Keratinocyte (primary cell): Measurements from ENCODE around the gene HHIP. TPM values are rescaled to one million over a fixed set of nuclear protein-coding genes. Genes with fewer than 3 reads are reported as not detected.

Source experiments
- DNase-seq: peaks from one replicate; pipeline ENCODE4 v3.0.0-alpha.2; 2011; ENCODE audit warnings: low read depth, missing footprints, low spot score
- FAIRE-seq: peaks from 2 replicates; lab custom pipeline; 2011; peaks lifted over from hg19 to GRCh38; lab: Jason Lieb, UNC
- H2AFZ ChIP-seq: 2 replicates; pipeline ENCODE4 v1.6.0; 2012; ENCODE audit warnings: low read length, control low read depth, inconsistent platforms; ENCODE audit not compliant: control insufficient read depth
- H3K27ac ChIP-seq: 2 replicates; pipeline ENCODE4 v1.5.1; 2011; ENCODE audit warnings: low read length; ENCODE audit not compliant: control insufficient read depth, insufficient read depth
- H3K27me3 ChIP-seq: 3 replicates; pipeline ENCODE4 v1.6.0; 2011; ENCODE audit warnings: low read length; ENCODE audit not compliant: control insufficient read depth, insufficient read depth; ENCODE audit errors: extremely low read depth
- H3K36me3 ChIP-seq, 2 experiments: 2 replicates in 1 of 2; 3 replicates in 1 of 2; pipeline ENCODE4 v1.5.1; 2011; ENCODE audit warnings: low read length in 2 of 2, mild to moderate bottlenecking in 1 of 2; ENCODE audit not compliant: control insufficient read depth in 2 of 2, insufficient read depth in 2 of 2; ENCODE audit errors: extremely low read depth in 1 of 2
- H3K4me1 ChIP-seq: 3 replicates; pipeline ENCODE4 v1.5.1; 2011; ENCODE audit warnings: low read length; ENCODE audit not compliant: control insufficient read depth, insufficient read depth; ENCODE audit errors: extremely low read depth
- H3K4me2 ChIP-seq: 3 replicates; pipeline ENCODE4 v1.6.0; 2011; ENCODE audit warnings: low read depth, low read length; ENCODE audit not compliant: control insufficient read depth, insufficient read depth; ENCODE audit errors: extremely low read depth
- H3K4me3 ChIP-seq, 3 experiments: fragments of 200-600 bp in 1 of 3; sonication (generic) in 1 of 3; 2 replicates in 2 of 3; 3 replicates in 1 of 3; pipeline ENCODE4 v1.5.1; 2011 to 2016; ENCODE audit warnings: low read length in 3 of 3, mild to moderate bottlenecking in 3 of 3, control low read depth in 2 of 3, inconsistent platforms in 1 of 3, low read depth in 1 of 3, mixed read lengths in 1 of 3, mixed run types in 1 of 3, moderate library complexity in 1 of 3; ENCODE audit not compliant: control insufficient read depth in 2 of 3, insufficient read depth in 2 of 3; ENCODE audit errors: extremely low read depth in 1 of 3
- H3K79me2 ChIP-seq: 2 replicates; pipeline ENCODE4 v1.6.0; 2012; ENCODE audit warnings: low read length; ENCODE audit not compliant: control insufficient read depth, insufficient read depth
- H3K9ac ChIP-seq: 3 replicates; pipeline ENCODE4 v1.6.0; 2011; ENCODE audit warnings: low read length; ENCODE audit not compliant: control insufficient read depth, insufficient read depth; ENCODE audit errors: extremely low read depth
- H3K9me1 ChIP-seq: 3 replicates; pipeline ENCODE4 v1.6.0; 2011; ENCODE audit warnings: low read length; ENCODE audit not compliant: control insufficient read depth, insufficient read depth; ENCODE audit errors: extremely low read depth
- H3K9me3 ChIP-seq: 2 replicates; pipeline ENCODE4 v1.5.1; 2012; ENCODE audit warnings: low read depth, low read length; ENCODE audit not compliant: control insufficient read depth
- H4K20me1 ChIP-seq: 3 replicates; pipeline ENCODE4 v1.6.0; 2011; ENCODE audit warnings: low read length; ENCODE audit not compliant: control insufficient read depth, insufficient read depth; ENCODE audit errors: extremely low read depth
- CTCF ChIP-seq, 3 experiments: IDR thresholded peaks in 1 of 3; conservative IDR thresholded peaks in 1 of 3; optimal IDR thresholded peaks in 1 of 3; 2 replicates in 2 of 3; 3 replicates in 1 of 3; pipeline versions ENCODE3 to v1.5.1; 2011; ENCODE audit warnings: low read length in 3 of 3, mild to moderate bottlenecking in 3 of 3, moderate library complexity in 2 of 3, control low read depth in 1 of 3, inconsistent platforms in 1 of 3; ENCODE audit not compliant: insufficient read depth in 2 of 3; ENCODE audit errors: extremely low read depth in 1 of 3
- EZH2 ChIP-seq: IDR thresholded peaks from one replicate; pipeline ENCODE4 v1.6.1; 2012; ENCODE audit warnings: inconsistent platforms, mild to moderate bottlenecking, low read length, moderate library complexity
- dilution Hi-C: fragments of 300-500 bp; cut with MboI; formaldehyde crosslinking; loops from one replicate; pipeline ENCODE4 v1.7.0; 2020; ENCODE audit warnings: low sequenced_read_pairs; ENCODE audit not compliant: extremely low pct_ligation_motif_present
- polyA plus RNA-seq, 5 experiments: library from polyadenylated mRNA; depleted of rRNA in 3 of 5; stranded (reverse) in 3 of 5; stranded (forward) in 1 of 5; unstranded in 1 of 5; fragments of >200 nt; gene quantifications; 1 replicate in 1 of 5; 2 replicates in 3 of 5; 3 replicates in 1 of 5; pipeline versions ENCODE4 v1.2.1 to v1.2.3, GENCODE V29; 2011 to 2012; ENCODE audit warnings: missing spikeins in 2 of 5, low read depth in 1 of 5, low replicate concordance in 1 of 5

The HHIP gene
- polyA plus RNA-seq, 1 donor (not counting 4 experiments of a cell fraction or from before 2014, with no cell fraction given) = 0.20 TPM

- no peak for FAIRE-seq
- H2AFZ ChIP-seq = peak overlapping the region; percentile 19
- H3K9me3 ChIP-seq = no peaks in the 10 kb centered on the region
- no peaks in the 10 kb centered on the region for H3K36me3 ChIP-seq
- peak overlapping the region; percentile 75 for H3K4me2 ChIP-seq
- DNase-seq = no peak
- dilution Hi-C loops = no loop called here
- TF ChIP-seq EZH2 (peak; percentile 53), CTCF (optimal IDR thresholded peaks at IDR 0.05 in 1 of 3, IDR thresholded peaks at IDR 0.05 in 1 of 3, conservative IDR thresholded peaks at IDR 0.05 in 1 of 3; ENCODE audit: extremely low read depth in 1 of 3, insufficient read depth in 2 of 3, low read length in 3 of 3) (no peak)
- no peaks in the 10 kb centered on the region for H3K79me2 ChIP-seq
- no peak overlapping the region for H3K4me3 ChIP-seq
- H3K27ac ChIP-seq = no peak overlapping the region
- no peaks in the 10 kb centered on the region for H3K9me1 ChIP-seq
- H4K20me1 ChIP-seq = no peaks in the 10 kb centered on the region
- H3K4me1 ChIP-seq = peaks cover 12% of the 10 kb centered on the region
- peaks cover 34% of the 10 kb centered on the region for H3K27me3 ChIP-seq
- H3K9ac ChIP-seq = no peak overlapping the region
Measured at GRCh38 chr4:144645102-144645630, 790 bp upstream of the HHIP start.

DNA sequence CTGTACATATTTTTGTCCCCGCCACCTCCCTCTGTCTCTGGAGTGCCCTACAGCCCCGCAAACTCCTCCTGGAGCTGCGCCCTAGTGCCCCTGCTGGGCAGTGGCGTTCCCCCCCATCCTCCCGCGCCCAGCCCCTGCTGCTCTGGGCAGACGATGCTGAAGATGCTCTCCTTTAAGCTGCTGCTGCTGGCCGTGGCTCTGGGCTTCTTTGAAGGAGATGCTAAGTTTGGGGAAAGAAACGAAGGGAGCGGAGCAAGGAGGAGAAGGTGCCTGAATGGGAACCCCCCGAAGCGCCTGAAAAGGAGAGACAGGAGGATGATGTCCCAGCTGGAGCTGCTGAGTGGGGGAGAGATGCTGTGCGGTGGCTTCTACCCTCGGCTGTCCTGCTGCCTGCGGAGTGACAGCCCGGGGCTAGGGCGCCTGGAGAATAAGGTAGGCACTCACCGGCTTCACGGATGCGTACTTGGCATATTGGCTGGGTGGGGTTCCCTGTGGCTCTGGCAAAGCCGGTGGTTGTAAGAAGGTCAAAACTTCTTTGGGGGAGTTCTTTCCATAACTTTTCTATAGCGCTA is 653 bp downstream of the HHIP start:
- peak overlapping the region; percentile 91 for H2AFZ ChIP-seq
- no peaks in the 10 kb centered on the region for H3K79me2 ChIP-seq
- peaks cover 34% of the 10 kb centered on the region for H3K27me3 ChIP-seq
- no peaks in the 10 kb centered on the region for H3K9me3 ChIP-seq
- dilution Hi-C loops = no loop called here
- H3K27ac ChIP-seq = no peak overlapping the region
- H3K4me1 ChIP-seq = peaks cover 12% of the 10 kb centered on the region
- TF ChIP-seq EZH2 (no peak), CTCF (optimal IDR thresholded peaks at IDR 0.05 in 1 of 3, IDR thresholded peaks at IDR 0.05 in 1 of 3, conservative IDR thresholded peaks at IDR 0.05 in 1 of 3; ENCODE audit: extremely low read depth in 1 of 3, insufficient read depth in 2 of 3, low read length in 3 of 3) (peak in 1 of 3 experiments; percentile 26)
- H4K20me1 ChIP-seq = no peaks in the 10 kb centered on the region
- DNase-seq (no peak), FAIRE-seq (no peak)
- peak overlapping the region; percentile 75 for H3K4me2 ChIP-seq
- no peaks in the 10 kb centered on the region for H3K36me3 ChIP-seq
- H3K4me3 ChIP-seq = peak overlapping the region; percentile 31 to 75 (median 66)
- no peak overlapping the region for H3K9ac ChIP-seq
- no peaks in the 10 kb centered on the region for H3K9me1 ChIP-seq
